Stimulated activated CD8-positive, alpha-beta memory T cell treated with anti-CD3 and anti-CD28 coated beads, Interleukin-15, amount 100 ng/mL, for 24 hours (primary cell): ENCODE data around the gene TMEM183A.

Source experiments
- DNase-seq: peaks from one replicate; pipeline ENCODE4 v3.0.0-alpha.2; 2020; ENCODE audit warnings: low read depth

TMEM183A gene

DNA sequence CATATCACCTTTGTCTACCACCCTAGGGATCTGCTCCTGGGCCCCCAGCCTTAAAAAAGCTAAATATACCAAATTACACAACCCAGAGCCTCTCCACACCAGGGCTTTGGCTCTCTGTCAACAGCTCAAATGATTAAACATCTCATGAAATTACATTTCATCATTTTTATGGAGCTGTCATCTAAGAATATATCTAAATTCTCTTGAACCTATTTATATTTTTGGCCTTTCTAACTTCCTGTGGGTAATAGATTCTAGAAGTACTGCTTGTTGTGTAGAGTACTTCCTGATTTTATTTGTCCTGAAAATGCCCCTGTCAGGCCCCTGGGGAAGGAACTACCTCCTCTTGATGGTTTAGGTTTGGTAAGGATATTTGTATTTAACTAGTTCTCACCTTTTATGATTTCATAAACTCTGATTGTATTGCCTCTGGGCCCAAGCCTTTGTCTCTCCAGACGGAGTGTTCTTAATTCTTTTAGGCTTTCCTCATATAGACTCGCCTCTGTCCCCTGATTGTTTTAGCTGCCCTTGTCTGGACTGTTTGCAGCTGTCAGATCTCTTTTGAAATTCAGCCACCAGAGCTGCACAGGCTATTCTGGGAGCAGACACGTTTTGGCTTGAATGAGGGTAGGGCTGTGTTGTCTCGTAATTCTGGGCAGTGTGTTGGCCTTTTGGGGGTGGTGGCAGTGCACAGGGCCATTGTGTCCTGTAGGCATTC, 62.0 kb downstream of the TMEM183A start:
- no peak for DNase-seq

DNA sequence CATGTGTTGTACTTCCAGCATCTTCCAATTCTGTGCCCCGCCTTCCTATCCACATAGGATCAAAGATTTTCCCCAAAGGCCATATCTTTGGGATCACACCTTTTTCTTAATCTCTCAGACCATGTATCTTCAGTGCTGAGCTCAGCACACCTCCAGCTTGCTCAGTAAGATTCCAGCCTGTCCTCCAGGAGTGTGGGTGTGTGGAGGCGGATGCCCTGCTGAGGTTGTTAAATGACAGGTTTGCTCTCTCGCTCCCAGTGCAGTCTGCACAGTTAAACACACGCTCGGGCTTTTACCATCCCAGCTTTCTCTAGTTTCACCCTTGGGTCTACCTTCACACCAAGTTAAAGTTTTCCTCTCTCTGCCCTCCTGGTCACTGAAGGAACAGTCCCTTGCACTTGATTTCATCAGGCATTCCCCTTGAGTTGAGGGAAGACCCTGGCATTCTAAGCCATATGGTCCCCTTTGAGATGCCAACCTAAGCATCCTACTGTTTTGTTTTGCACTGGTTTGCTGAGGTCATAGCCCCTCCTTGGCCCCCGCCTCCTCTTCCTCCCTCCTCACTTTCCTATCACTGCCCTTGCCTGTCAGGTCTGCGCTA, 64.9 kb downstream of the TMEM183A start:
- DNase-seq = no peak

DNA sequence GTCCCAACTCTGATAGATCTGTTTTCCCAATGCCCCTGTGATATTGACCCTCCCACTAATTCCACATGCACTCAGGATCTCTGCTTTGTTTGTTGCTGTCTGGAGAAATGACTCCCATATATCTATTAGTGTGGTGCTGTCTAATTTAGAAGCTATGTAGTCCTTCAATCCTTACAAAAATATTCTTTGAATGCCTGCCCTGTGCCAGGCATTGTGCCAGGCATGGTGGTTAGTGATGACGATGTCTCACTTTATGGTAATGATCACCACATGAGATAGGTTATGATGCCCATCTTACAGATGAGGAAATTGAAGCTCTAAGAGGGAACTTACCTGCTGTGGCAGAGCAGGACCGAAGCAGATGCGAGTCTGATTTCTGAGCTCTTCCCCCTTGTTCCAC, 65.7 kb downstream of the TMEM183A start:
- DNase-seq = no peak

- DNase-seq = no peak
Measured at GRCh38 chr1:203073469-203073868, 66.3 kb downstream of the TMEM183A start.
